ENCODE measurements around the gene LRP8.

- no peak for TF ChIP-seq CTCF (IDR thresholded peaks at IDR 0.05)
- TF ChIP-seq POLR2A (IDR thresholded peaks at IDR 0.05): no peak
Observed at GRCh38 chr1:53279296-53280200, 48.3 kb downstream of the LRP8 start.

Measured in heart left ventricle (tissue), 13 donors.